ENCODE results near the gene MT3.
A peak's percentile ranks its signal among the peaks of the same experiment; 100 is the strongest.

MT3 gene

DNA sequence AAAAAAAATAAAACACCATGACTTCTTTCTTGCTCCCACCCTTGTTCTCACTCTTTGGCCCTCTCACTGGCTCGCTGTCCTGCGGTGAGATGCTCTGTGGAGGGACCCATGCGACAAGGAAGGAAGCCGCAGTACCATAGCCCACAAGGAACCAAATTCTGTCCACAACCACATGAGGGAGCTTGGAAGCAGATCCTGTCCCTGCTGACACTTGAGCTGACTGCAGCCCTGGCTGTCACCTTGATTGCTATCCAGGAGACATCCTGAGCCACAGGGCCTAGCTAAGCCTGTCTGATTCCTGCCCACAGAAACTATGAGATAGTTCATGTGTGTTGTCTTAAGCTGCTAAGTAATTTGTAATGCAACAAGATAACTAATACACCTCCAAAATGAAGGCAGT, 14.3 kb downstream of the MT3 start:
- Histone ChIP-seq H3K9me3 (ENCODE audit: control insufficient read depth, insufficient read depth, low read length) (no peaks in the 10 kb centered on the region), H3K36me3 (ENCODE audit: control insufficient read depth, insufficient read depth, low read length) (no peaks in the 10 kb centered on the region), H3K27ac (ENCODE audit: low read depth, low read length) (no peak overlapping the region), H3K4me1 (ENCODE audit: control insufficient read depth, insufficient read depth, low read length) (peaks cover 13% of the 10 kb centered on the region), H3K27me3 (ENCODE audit: control insufficient read depth, insufficient read depth, low read length) (peaks cover 48% of the 10 kb centered on the region), H3K4me3 (ENCODE audit: low read depth, low read length) (no peak overlapping the region), H3K9ac (ENCODE audit: low read depth, low read length) (no peak overlapping the region)

GRCh38 chr16:56604966-56605365, 15.6 kb downstream of the MT3 start:
- peaks cover 61% of the 10 kb centered on the region for H3K27me3 ChIP-seq (ENCODE audit: control insufficient read depth, insufficient read depth, low read length)
- H3K4me1 ChIP-seq (ENCODE audit: control insufficient read depth, insufficient read depth, low read length): peaks cover 26% of the 10 kb centered on the region
- H3K9ac ChIP-seq (ENCODE audit: low read depth, low read length): no peak overlapping the region
- no peaks in the 10 kb centered on the region for H3K9me3 ChIP-seq (ENCODE audit: control insufficient read depth, insufficient read depth, low read length)
- H3K27ac ChIP-seq (ENCODE audit: low read depth, low read length): no peak overlapping the region
- H3K36me3 ChIP-seq (ENCODE audit: control insufficient read depth, insufficient read depth, low read length): no peaks in the 10 kb centered on the region
- no peak overlapping the region for H3K4me3 ChIP-seq (ENCODE audit: low read depth, low read length)

DNA sequence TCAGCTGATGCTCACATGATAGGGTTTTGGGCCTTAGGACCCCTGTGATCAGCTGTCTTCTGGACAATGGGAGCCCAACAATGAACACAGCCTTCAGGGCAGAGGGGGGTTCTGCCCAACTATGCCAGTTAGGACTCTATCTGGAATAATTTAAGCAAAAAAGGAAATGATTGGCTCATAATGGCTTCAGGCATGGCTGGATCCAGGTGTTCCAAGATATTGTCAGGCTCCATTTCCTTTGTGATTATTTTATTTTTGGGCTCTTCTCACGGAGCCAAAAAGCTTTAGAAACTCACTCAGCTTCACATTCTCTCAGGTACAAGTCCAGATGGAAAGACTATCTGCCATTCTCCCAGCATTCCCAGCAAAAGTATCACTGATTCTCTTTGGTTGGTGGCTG, 16.1 kb downstream of the MT3 start:
- no peaks in the 10 kb centered on the region for H3K9me3 ChIP-seq (ENCODE audit: control insufficient read depth, insufficient read depth, low read length)
- H3K9ac ChIP-seq (ENCODE audit: low read depth, low read length): no peak overlapping the region
- H3K27ac ChIP-seq (ENCODE audit: low read depth, low read length): no peak overlapping the region
- H3K36me3 ChIP-seq (ENCODE audit: control insufficient read depth, insufficient read depth, low read length): no peaks in the 10 kb centered on the region
- peaks cover 32% of the 10 kb centered on the region for H3K4me1 ChIP-seq (ENCODE audit: control insufficient read depth, insufficient read depth, low read length)
- peaks cover 67% of the 10 kb centered on the region for H3K27me3 ChIP-seq (ENCODE audit: control insufficient read depth, insufficient read depth, low read length)
- no peak overlapping the region for H3K4me3 ChIP-seq (ENCODE audit: low read depth, low read length)

GRCh38 chr16:56606071-56606475, 16.7 kb downstream of the MT3 start:
- Histone ChIP-seq H3K27me3 (ENCODE audit: control insufficient read depth, insufficient read depth, low read length) (peaks cover 72% of the 10 kb centered on the region), H3K4me1 (ENCODE audit: control insufficient read depth, insufficient read depth, low read length) (peaks cover 32% of the 10 kb centered on the region), H3K27ac (ENCODE audit: low read depth, low read length) (no peak overlapping the region), H3K4me3 (ENCODE audit: low read depth, low read length) (no peak overlapping the region), H3K9me3 (ENCODE audit: control insufficient read depth, insufficient read depth, low read length) (no peaks in the 10 kb centered on the region), H3K9ac (ENCODE audit: low read depth, low read length) (no peak overlapping the region), H3K36me3 (ENCODE audit: control insufficient read depth, insufficient read depth, low read length) (no peaks in the 10 kb centered on the region)

DNA sequence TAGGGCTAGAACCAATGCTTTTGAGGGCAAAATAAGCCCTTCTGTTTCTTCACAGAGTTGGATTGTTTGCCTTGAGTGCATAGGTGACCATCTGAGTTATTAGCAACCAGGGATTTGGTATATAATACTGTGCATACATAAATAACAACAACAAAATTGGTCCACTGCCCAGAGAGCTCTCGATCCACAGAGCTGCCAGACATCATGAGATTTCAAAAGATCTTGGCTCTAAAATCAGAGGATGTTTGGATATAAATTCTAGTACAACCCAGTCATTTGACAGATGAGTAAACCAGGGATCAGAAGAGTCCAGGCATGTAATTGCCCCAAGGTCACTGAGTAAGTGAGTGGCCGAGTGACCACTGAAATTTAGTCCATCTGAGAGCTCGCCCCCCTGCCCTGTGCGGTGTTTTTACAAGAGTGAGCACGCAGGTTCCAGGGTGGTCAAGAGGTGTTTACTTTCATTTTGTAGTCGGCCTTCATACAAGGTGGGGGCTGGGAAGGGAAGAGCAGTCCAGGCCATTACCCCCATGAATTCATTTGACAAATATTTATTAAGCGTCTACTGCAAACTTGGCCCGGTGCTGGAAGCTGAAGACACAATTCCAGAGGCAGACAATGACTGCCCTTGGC, 17.3 kb downstream of the MT3 start:
- no peak overlapping the region for H3K27ac ChIP-seq (ENCODE audit: low read depth, low read length)
- peaks cover 73% of the 10 kb centered on the region for H3K27me3 ChIP-seq (ENCODE audit: control insufficient read depth, insufficient read depth, low read length)
- H3K4me3 ChIP-seq (ENCODE audit: low read depth, low read length): no peak overlapping the region

DNA sequence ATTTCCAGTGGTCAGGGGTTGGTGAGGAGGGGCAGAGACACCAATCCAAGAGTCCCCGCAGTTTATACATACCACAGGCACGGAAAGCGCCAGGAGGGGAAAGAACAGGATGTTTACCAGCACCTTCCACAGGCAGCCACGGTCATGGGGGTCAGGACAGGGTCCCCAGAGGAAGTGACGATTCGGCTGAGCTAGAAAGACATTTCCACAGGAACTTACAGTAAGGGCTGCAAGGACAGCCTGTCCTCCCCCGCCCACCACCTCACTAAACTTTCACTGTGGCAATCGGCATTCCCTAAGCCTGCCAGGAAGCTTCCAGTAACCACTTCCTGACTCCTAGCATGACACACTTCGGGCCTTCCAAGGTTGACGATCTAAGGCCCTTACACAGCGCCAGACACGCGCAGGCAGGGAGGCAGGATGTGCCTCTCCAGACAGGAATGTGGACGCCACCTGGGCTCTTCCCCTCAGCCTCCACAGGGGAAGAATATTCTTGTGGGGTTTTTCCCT, 17.8 kb downstream of the MT3 start:
- Histone ChIP-seq H3K9ac (ENCODE audit: low read depth, low read length) (no peak overlapping the region), H3K9me3 (ENCODE audit: control insufficient read depth, insufficient read depth, low read length) (no peaks in the 10 kb centered on the region), H3K27me3 (ENCODE audit: control insufficient read depth, insufficient read depth, low read length) (peaks cover 74% of the 10 kb centered on the region), H3K4me3 (ENCODE audit: low read depth, low read length) (no peak overlapping the region), H3K4me1 (ENCODE audit: control insufficient read depth, insufficient read depth, low read length) (peaks cover 32% of the 10 kb centered on the region), H3K36me3 (ENCODE audit: control insufficient read depth, insufficient read depth, low read length) (no peaks in the 10 kb centered on the region), H3K27ac (ENCODE audit: low read depth, low read length) (no peak overlapping the region)

More for the DNA sequence above, 17.3 kb downstream of the MT3 start:
- H3K4me1 ChIP-seq (ENCODE audit: control insufficient read depth, insufficient read depth, low read length): peaks cover 32% of the 10 kb centered on the region
- no peak overlapping the region for H3K9ac ChIP-seq (ENCODE audit: low read depth, low read length)
- H3K9me3 ChIP-seq (ENCODE audit: control insufficient read depth, insufficient read depth, low read length): no peaks in the 10 kb centered on the region
- no peaks in the 10 kb centered on the region for H3K36me3 ChIP-seq (ENCODE audit: control insufficient read depth, insufficient read depth, low read length)

- Histone ChIP-seq H3K9me3 (ENCODE audit: control insufficient read depth, insufficient read depth, low read length) (no peaks in the 10 kb centered on the region), H3K9ac (ENCODE audit: low read depth, low read length) (no peak overlapping the region), H3K4me3 (ENCODE audit: low read depth, low read length) (0 out of 2 replicates have a peak overlapping the region, but pooled peaks have one; percentile 65)
Observed at GRCh38 chr16:56607675-56608042, 18.3 kb downstream of the MT3 start.

GRCh38 chr16:56608043-56608875, 18.9 kb downstream of the MT3 start, which contains the start of gene MT2A:
MT2A (plus strand) TSS chr16:56608584; CDS start chr16:56608656, 72 bp downstream.
- H3K36me3 ChIP-seq (ENCODE audit: control insufficient read depth, insufficient read depth, low read length): no peaks in the 10 kb centered on the region
- peaks cover 79% of the 10 kb centered on the region for H3K27me3 ChIP-seq (ENCODE audit: control insufficient read depth, insufficient read depth, low read length)
- no peaks in the 10 kb centered on the region for H3K9me3 ChIP-seq (ENCODE audit: control insufficient read depth, insufficient read depth, low read length)
- no peak within 1 kb of the TSS; the same call in 1 of the 2 replicates for H3K9ac ChIP-seq (ENCODE audit: low read depth, low read length)
- H3K27ac ChIP-seq (ENCODE audit: low read depth, low read length): no peak within 1 kb of the TSS
- peak within 1 kb of the TSS; percentile 65 for H3K4me3 ChIP-seq (ENCODE audit: low read depth, low read length)
- H3K4me1 ChIP-seq (ENCODE audit: control insufficient read depth, insufficient read depth, low read length): peaks cover 32% of the 10 kb centered on the region

More at GRCh38 chr16:56607675-56608042, 18.3 kb downstream of the MT3 start:
- Histone ChIP-seq H3K27ac (ENCODE audit: low read depth, low read length) (no peak overlapping the region), H3K36me3 (ENCODE audit: control insufficient read depth, insufficient read depth, low read length) (no peaks in the 10 kb centered on the region), H3K4me1 (ENCODE audit: control insufficient read depth, insufficient read depth, low read length) (peaks cover 32% of the 10 kb centered on the region), H3K27me3 (ENCODE audit: control insufficient read depth, insufficient read depth, low read length) (peaks cover 77% of the 10 kb centered on the region)

- Histone ChIP-seq H3K9me3 (ENCODE audit: control insufficient read depth, insufficient read depth, low read length) (no peaks in the 10 kb centered on the region), H3K4me3 (ENCODE audit: low read depth, low read length) (peak overlapping the region; percentile 65), H3K27me3 (ENCODE audit: control insufficient read depth, insufficient read depth, low read length) (peaks cover 86% of the 10 kb centered on the region), H3K27ac (ENCODE audit: low read depth, low read length) (no peak overlapping the region), H3K4me1 (ENCODE audit: control insufficient read depth, insufficient read depth, low read length) (peaks cover 32% of the 10 kb centered on the region), H3K9ac (ENCODE audit: low read depth, low read length) (no peak overlapping the region), H3K36me3 (ENCODE audit: control insufficient read depth, insufficient read depth, low read length) (no peaks in the 10 kb centered on the region)
Observed at GRCh38 chr16:56608876-56609462, 19.6 kb downstream of the MT3 start.

DNA sequence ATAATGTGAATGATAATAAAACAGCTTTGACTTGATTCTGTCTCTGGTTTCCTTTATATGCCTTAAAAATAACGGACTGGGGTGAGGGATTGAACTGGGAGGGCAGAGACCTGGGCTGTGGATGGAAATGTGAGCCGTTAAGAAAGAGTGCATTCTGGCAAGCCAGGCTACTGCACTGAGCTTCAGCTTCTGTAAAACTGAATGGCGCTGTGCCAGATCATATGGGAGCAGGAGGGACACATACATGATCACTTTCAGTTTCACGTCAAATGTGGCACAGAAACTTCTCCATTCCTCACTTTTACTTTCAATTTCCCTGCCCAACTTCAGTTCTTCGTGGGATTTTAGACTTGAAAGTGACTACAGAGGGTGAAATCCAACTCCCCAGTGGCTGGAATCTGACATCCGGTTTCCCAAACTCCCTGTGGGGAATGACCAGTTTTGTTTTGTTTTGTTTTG, 20.2 kb downstream of the MT3 start:
- H3K9ac ChIP-seq (ENCODE audit: low read depth, low read length): no peak overlapping the region
- no peaks in the 10 kb centered on the region for H3K9me3 ChIP-seq (ENCODE audit: control insufficient read depth, insufficient read depth, low read length)
- peaks cover 32% of the 10 kb centered on the region for H3K4me1 ChIP-seq (ENCODE audit: control insufficient read depth, insufficient read depth, low read length)
- H3K27ac ChIP-seq (ENCODE audit: low read depth, low read length): no peak overlapping the region
- H3K27me3 ChIP-seq (ENCODE audit: control insufficient read depth, insufficient read depth, low read length): peaks cover 92% of the 10 kb centered on the region
- H3K4me3 ChIP-seq (ENCODE audit: low read depth, low read length): peak overlapping the region; percentile 65; the same call in 1 of the 2 replicates
- H3K36me3 ChIP-seq (ENCODE audit: control insufficient read depth, insufficient read depth, low read length): no peaks in the 10 kb centered on the region
